Common myeloid progenitor, CD34-positive (primary cell): ENCODE measurements around the gene B3GNT7.

ENCODE experiments used
- CTCF ChIA-PET: fragments of 350-600 bp; sonication (Branson Sonifier 250); formaldehyde crosslinking; loops from one replicate; lab custom pipeline; 2021; ENCODE audit warnings: antibody characterized with exemption; lab: Charles Lee
- POLR2A ChIA-PET: fragments of 350-600 bp; sonication (Branson Sonifier 250); formaldehyde crosslinking; loops from one replicate; lab custom pipeline; 2021; ENCODE audit warnings: antibody characterized with exemption; lab: Charles Lee
- DNase-seq, 3 donors: peaks; one replicate each; pipeline versions ENCODE4 v3.0.0 to v3.0.0-alpha.2; 2013
- H3K27ac ChIP-seq, 2 experiments: 1 replicate in 1 of 2; 2 replicates in 1 of 2; pipeline ENCODE4 v1.7.0; 2013; ENCODE audit warnings: inconsistent platforms in 2 of 2, low read length in 2 of 2, mild to moderate bottlenecking in 2 of 2, low read depth in 1 of 2, moderate library complexity in 1 of 2; ENCODE audit not compliant: severe bottlenecking in 2 of 2, insufficient read depth in 1 of 2, poor library complexity in 1 of 2
- H3K27me3 ChIP-seq, 5 experiments: replicated peaks in 2 of 5; 1 replicate in 3 of 5; 2 replicates in 2 of 5; pipeline versions ENCODE4 v1.6.1 to v1.7.0; 2013; ENCODE audit warnings: low read length in 4 of 5, mild to moderate bottlenecking in 2 of 5, moderate library complexity in 2 of 5, inconsistent platforms in 1 of 5; ENCODE audit not compliant: insufficient read depth in 5 of 5, control insufficient read depth in 4 of 5
- H3K36me3 ChIP-seq, 4 experiments: 1 replicate in 2 of 4; 2 replicates in 2 of 4; pipeline versions ENCODE4 v1.6.1 to v1.7.0; 2013; ENCODE audit warnings: low read length in 3 of 4, control low read depth in 1 of 4, mild to moderate bottlenecking in 1 of 4; ENCODE audit not compliant: control insufficient read depth in 4 of 4, insufficient read depth in 4 of 4
- H3K4me1 ChIP-seq, 4 experiments: 1 replicate in 3 of 4; 2 replicates in 1 of 4; pipeline versions ENCODE4 v1.6.1 to v1.7.1; 2013; ENCODE audit warnings: low read length in 3 of 4, mild to moderate bottlenecking in 3 of 4, control low read depth in 1 of 4, inconsistent platforms in 1 of 4, moderate library complexity in 1 of 4; ENCODE audit not compliant: control insufficient read depth in 4 of 4, insufficient read depth in 4 of 4; ENCODE audit errors: control extremely low read depth in 1 of 4
- H3K4me3 ChIP-seq, 7 experiments: 1 replicate in 4 of 7; 2 replicates in 3 of 7; pipeline versions ENCODE4 v1.5.1 to v1.7.0; 2013; ENCODE audit warnings: mild to moderate bottlenecking in 7 of 7, low read length in 6 of 7, moderate library complexity in 6 of 7, inconsistent platforms in 2 of 7, low read depth in 2 of 7, control low read depth in 1 of 7; ENCODE audit not compliant: insufficient read depth in 4 of 7, control insufficient read depth in 1 of 7; ENCODE audit errors: extremely low read depth in 1 of 7
- H3K9me3 ChIP-seq, 5 experiments: 1 replicate in 4 of 5; 2 replicates in 1 of 5; pipeline versions ENCODE4 v1.6.1 to v1.7.1; 2013; ENCODE audit warnings: low read length in 4 of 5, mild to moderate bottlenecking in 2 of 5, inconsistent platforms in 1 of 5, low read depth in 1 of 5, moderate library complexity in 1 of 5; ENCODE audit not compliant: control insufficient read depth in 4 of 5, insufficient read depth in 2 of 5; ENCODE audit errors: control extremely low read depth in 1 of 5
- WGBS: methylation state at CpG from one replicate; pipeline ENCODE4 v1.1.5; 2013; ENCODE audit not compliant: insufficient coverage; 5-methylcytosine and 5-hydroxymethylcytosine counted together

B3GNT7 gene

GRCh38 chr2:231351648-231352047 is 43.9 kb upstream of the B3GNT7 start:
- no peak overlapping the region for H3K27ac ChIP-seq
- no peak for DNase-seq
- no peak overlapping the region for H3K4me3 ChIP-seq
- H3K9me3 ChIP-seq, result no peaks in the 10 kb centered on the region
- WGBS, result 97% methylated on average over 3 of the region's 5 CpGs
- H3K36me3 ChIP-seq, result no peaks in the 10 kb centered on the region
- ChIA-PET CTCF (no interaction called here), POLR2A (no interaction called here)
- peaks cover 0 to 6% (median 2%) of the 10 kb centered on the region in 4 experiments for H3K4me1 ChIP-seq
- no peaks in the 10 kb centered on the region for H3K27me3 ChIP-seq

GRCh38 chr2:231353469-231353868 is 42.0 kb upstream of the B3GNT7 start:
- no peak overlapping the region for H3K4me3 ChIP-seq
- WGBS, result 100% methylated on average over 5 of the region's 6 CpGs
- H3K27me3 ChIP-seq, result no peaks in the 10 kb centered on the region
- H3K4me1 ChIP-seq, result peaks cover 0 to 6% (median 2%) of the 10 kb centered on the region in 4 experiments
- CTCF ChIA-PET, result no interaction called here
- H3K9me3 ChIP-seq, result no peaks in the 10 kb centered on the region
- POLR2A ChIA-PET, result no interaction called here
- no peaks in the 10 kb centered on the region for H3K36me3 ChIP-seq
- no peak overlapping the region for H3K27ac ChIP-seq
- DNase-seq, result no peak

- Histone ChIP-seq H3K9me3 (no peaks in the 10 kb centered on the region), H3K36me3 (no peaks in the 10 kb centered on the region), H3K27ac (no peak overlapping the region), H3K4me1 (peaks cover 0 to 6% (median 0%) of the 10 kb centered on the region in 4 experiments), H3K27me3 (no peaks in the 10 kb centered on the region), H3K4me3 (no peak overlapping the region)
- CTCF ChIA-PET, result no interaction called here
- POLR2A ChIA-PET, result no interaction called here
- no peak for DNase-seq
- WGBS, result 96% methylated on average over 21 of the region's 28 CpGs
These were observed 39.7 kb upstream of the B3GNT7 start for GRCh38 chr2:231355508-231356465.

GRCh38 chr2:231356466-231356844 is 39.1 kb upstream of the B3GNT7 start:
- H3K9me3 ChIP-seq, result no peaks in the 10 kb centered on the region
- WGBS, result 69% methylated on average over 4 of the region's 5 CpGs
- no peak for DNase-seq
- H3K4me3 ChIP-seq, result no peak overlapping the region
- H3K36me3 ChIP-seq, result no peaks in the 10 kb centered on the region
- peaks cover 0 to 13% (median 1%) of the 10 kb centered on the region in 4 experiments for H3K4me1 ChIP-seq
- H3K27me3 ChIP-seq, result no peaks in the 10 kb centered on the region
- POLR2A ChIA-PET, result no interaction called here
- H3K27ac ChIP-seq, result no peak overlapping the region
- CTCF ChIA-PET, result no interaction called here

GRCh38 chr2:231357048-231357447 is 38.5 kb upstream of the B3GNT7 start:
- ChIA-PET POLR2A (no interaction called here), CTCF (interaction anchor here (0.6 kb wide), 1 partner anchor 10 kb away, joined by 3 read pairs; no protein-coding TSS in a partner anchor)
- H3K4me1 ChIP-seq, result peaks cover 0 to 19% (median 7%) of the 10 kb centered on the region in 4 experiments
- no peaks in the 10 kb centered on the region for H3K36me3 ChIP-seq
- no peak overlapping the region for H3K27ac ChIP-seq
- DNase-seq, result no peak
- no peaks in the 10 kb centered on the region for H3K9me3 ChIP-seq
- no peaks in the 10 kb centered on the region for H3K27me3 ChIP-seq
- WGBS, result 100% methylated on average over 7 of the region's 7 CpGs
- H3K4me3 ChIP-seq, result no peak overlapping the region

GRCh38 chr2:231357931-231358330 is 37.6 kb upstream of the B3GNT7 start:
- POLR2A ChIA-PET, result no interaction called here
- 75% methylated on average over 4 of the region's 4 CpGs for WGBS
- H3K36me3 ChIP-seq, result no peaks in the 10 kb centered on the region

GRCh38 chr2:231359441-231359840 is 36.1 kb upstream of the B3GNT7 start:
- no peak overlapping the region for H3K4me3 ChIP-seq
- no peak overlapping the region for H3K27ac ChIP-seq
- no peaks in the 10 kb centered on the region for H3K36me3 ChIP-seq
- POLR2A ChIA-PET, result no interaction called here
- no peaks in the 10 kb centered on the region for H3K27me3 ChIP-seq
- H3K9me3 ChIP-seq, result no peaks in the 10 kb centered on the region
- DNase-seq, result no peak
- 91% methylated on average over 8 of the region's 10 CpGs for WGBS
- peaks cover 0 to 33% (median 21%) of the 10 kb centered on the region in 4 experiments for H3K4me1 ChIP-seq
- CTCF ChIA-PET, result interaction anchor here (1.2 kb wide), 1 partner anchor 37 kb away, joined by 3 read pairs; no protein-coding TSS in a partner anchor

More at GRCh38 chr2:231357931-231358330, 37.6 kb upstream of the B3GNT7 start:
- H3K9me3 ChIP-seq, result no peaks in the 10 kb centered on the region
- no peak for DNase-seq
- no peak overlapping the region for H3K27ac ChIP-seq
- CTCF ChIA-PET, result no interaction called here
- peaks cover 0 to 28% (median 16%) of the 10 kb centered on the region in 4 experiments for H3K4me1 ChIP-seq
- no peak overlapping the region for H3K4me3 ChIP-seq
- H3K27me3 ChIP-seq, result no peaks in the 10 kb centered on the region
